Measurements from ENCODE around the gene MYO1B. TPM values are rescaled to one million over a fixed set of nuclear protein-coding genes. Genes with fewer than 3 reads are reported as not detected.
A peak's percentile ranks its signal among the peaks of the same experiment; 100 is the strongest.

Gene MYO1B
- total and polyA plus RNA-seq, 2 of the 4 experiments (the other 2 are of a cell fraction), result 57.2 to 116 TPM

DNA sequence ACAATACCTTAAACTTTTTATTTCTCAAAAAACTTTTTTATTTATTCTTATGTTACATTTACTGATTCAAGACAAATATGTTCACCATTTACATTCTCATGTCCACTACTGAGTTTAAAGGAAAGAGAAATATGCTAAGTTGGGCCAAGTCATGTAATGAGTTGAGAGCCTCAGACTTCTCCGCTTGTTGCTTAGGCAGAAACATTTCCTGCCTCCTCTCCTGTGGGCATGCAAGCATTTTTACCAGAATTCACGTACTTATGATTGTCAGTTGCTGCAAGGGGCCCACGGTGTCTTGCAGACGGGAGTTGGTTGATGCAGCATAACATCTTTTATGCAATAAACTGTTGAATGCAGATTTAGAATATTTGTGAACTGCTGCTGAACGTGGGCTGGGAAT, 51.8 kb downstream of the MYO1B start (continued):
- TF ChIP-seq SMC3 (IDR thresholded peaks at IDR 0.05; ENCODE audit: low read depth, low read length) (no peak), BHLHE40 (IDR thresholded peaks at IDR 0.05; ENCODE audit: low read depth, low read length) (no peak), RAD21 (IDR thresholded peaks at IDR 0.05; ENCODE audit: low read length) (no peak)
- TF ChIP-seq, protein P1, sequence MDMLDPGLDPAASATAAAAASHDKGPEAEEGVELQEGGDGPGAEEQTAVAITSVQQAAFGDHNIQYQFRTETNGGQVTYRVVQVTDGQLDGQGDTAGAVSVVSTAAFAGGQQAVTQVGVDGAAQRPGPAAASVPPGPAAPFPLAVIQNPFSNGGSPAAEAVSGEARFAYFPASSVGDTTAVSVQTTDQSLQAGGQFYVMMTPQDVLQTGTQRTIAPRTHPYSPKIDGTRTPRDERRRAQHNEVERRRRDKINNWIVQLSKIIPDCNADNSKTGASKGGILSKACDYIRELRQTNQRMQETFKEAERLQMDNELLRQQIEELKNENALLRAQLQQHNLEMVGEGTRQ (IDR thresholded peaks at IDR 0.05; ENCODE audit: low read depth, low read length), result no peak

DNA sequence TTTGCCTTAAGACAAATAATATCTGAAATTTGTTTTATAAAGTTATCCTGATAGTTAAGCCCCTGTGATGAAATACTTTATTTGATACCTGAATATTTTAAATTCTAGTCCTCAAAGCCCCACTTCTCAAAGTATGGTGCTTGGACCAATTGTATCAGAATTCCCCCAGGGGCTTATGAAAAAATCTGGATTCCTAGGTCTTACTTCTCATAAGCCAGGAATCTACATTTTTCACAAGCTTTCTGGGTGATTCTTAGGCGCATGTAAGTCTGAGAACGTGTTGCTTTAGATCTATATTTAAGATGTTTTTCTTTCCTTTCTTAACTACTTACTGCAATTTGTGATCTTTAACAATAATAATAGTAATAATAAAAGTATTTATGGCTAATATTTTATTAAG, 53.1 kb downstream of the MYO1B start:
- Histone ChIP-seq H3K9me3 (ENCODE audit: control insufficient read depth, insufficient read depth, low read length) (no peaks in the 10 kb centered on the region), H2AFZ (replicated peaks; ENCODE audit: low read length, poor library complexity) (no peak overlapping the region), H2BK15ac (ENCODE audit: low read depth, low read length) (no peak overlapping the region), H2BK120ac (ENCODE audit: low read depth, low read length) (no peak overlapping the region), H3K18ac (ENCODE audit: low read depth, low read length) (no peak overlapping the region), H2AK9ac (replicated peaks; ENCODE audit: low read depth, low read length, poor library complexity) (no peak overlapping the region), H3K4me2 (ENCODE audit: low read depth, low read length) (no peak overlapping the region), H3K4ac (ENCODE audit: low read depth, low read length) (no peak overlapping the region), H3K79me1 (ENCODE audit: low read depth in 1 of 2, low read length in 2 of 2) (peaks cover 34 to 74% of the 10 kb centered on the region in 2 experiments), H3K14ac (replicated peaks; ENCODE audit: low read depth, low read length) (no peak overlapping the region), H2BK5ac (ENCODE audit: low read depth, low read length, poor library complexity, severe bottlenecking) (peak overlapping the region; percentile 87), H4K20me1 (ENCODE audit: insufficient read depth, low read length) (peaks cover 3% of the 10 kb centered on the region; the same call in 1 of the 2 replicates), H4K91ac (ENCODE audit: insufficient read depth, low read depth, low read length) (no peak overlapping the region), H4K8ac (ENCODE audit: low read depth in 2 of 2, low read length in 2 of 2) (no peak overlapping the region; a peak in 2 of 4 replicates), H3K23ac (ENCODE audit: low read depth, low read length) (no peak overlapping the region), H3K36me3 (ENCODE audit: control insufficient read depth, insufficient read depth, low read length) (peaks cover 9% of the 10 kb centered on the region), H4K5ac (ENCODE audit: low read depth, low read length) (no peak overlapping the region), H3K9me1 (ENCODE audit: insufficient read depth, low read length) (peaks cover 15% of the 10 kb centered on the region), H3K27me3 (ENCODE audit: control insufficient read depth, insufficient read depth, low read length) (no peaks in the 10 kb centered on the region), H2AK5ac (ENCODE audit: low read depth, low read length) (no peak overlapping the region), H3K9ac (ENCODE audit: low read depth, low read length) (no peak overlapping the region), H3K4me3 (ENCODE audit: insufficient read depth, low read depth, low read length) (no peak overlapping the region), H2BK20ac (ENCODE audit: low read depth, low read length) (no peak overlapping the region), H3K56ac (ENCODE audit: extremely low read depth, insufficient read depth, low read length) (no peak overlapping the region), H3K4me1 (ENCODE audit: control insufficient read depth, insufficient read depth, low read length) (peaks cover 29% of the 10 kb centered on the region), H3K27ac (ENCODE audit: insufficient read depth, low read length) (peak overlapping the region; percentile 14; the same call in 1 of the 2 replicates)
- in situ Hi-C loops (cut with MboI; ENCODE audit: low sequenced_read_pairs), result no loop called here
- ChIA-PET POLR2A (ENCODE audit: unreplicated experiment) (no interaction called here), CTCF (interaction anchor here (0.6 to 0.7 kb wide), 3 partner anchors 35 to 80 kb away, joined by 3 to 5 read pairs (median 3); no protein-coding TSS in a partner anchor)
- ATAC-seq (ENCODE audit: low read depth) (peak; percentile 33; the same call in 1 of the 2 replicates), DNase-seq (peak; percentile 73)
- intact Hi-C loops (cut with micrococcal nuclease), result loop anchor here (5.0 kb wide), 5 partner anchors 36 to 131 kb away; no protein-coding TSS in a partner anchor
- no peak for TF ChIP-seq CHD1 (IDR thresholded peaks at IDR 0.05; ENCODE audit: low read depth, low read length)
- TF ChIP-seq SMC3 (IDR thresholded peaks at IDR 0.05; ENCODE audit: low read depth, low read length), result no peak
- TF ChIP-seq BHLHE40 (IDR thresholded peaks at IDR 0.05; ENCODE audit: low read depth, low read length), result 0 out of 2 replicates have a peak, but pooled peaks have one; percentile 12
- TF ChIP-seq FOS (IDR thresholded peaks at IDR 0.05; ENCODE audit: low read depth, low read length), result no peak
- no peak for TF ChIP-seq MAZ (IDR thresholded peaks at IDR 0.05; ENCODE audit: borderline replicate concordance, low read depth, low read length)
- no TSS peak for BruUV-seq (replicated peaks)
- dilution Hi-C loops (cut with HindIII; ENCODE audit: low sequenced_read_pairs, unreplicated experiment), result no loop called here
- WGBS, 2 experiments (ENCODE audit: extremely low coverage in 2 of 2, insufficient read length in 1 of 2), result no CpG with 5 or more reads among the region's 2 CpGs

Measured in IMR-90 (cell line).